Tibial nerve (tissue), 4 donors: ENCODE measurements around the gene ZC3H7B. TPM values are rescaled to one million over a fixed set of nuclear protein-coding genes. Genes with fewer than 3 reads are reported as not detected.
A peak's percentile ranks its signal among the peaks of the same experiment; 100 is the strongest.

Experiments used
- DNase-seq, 2 donors: peaks; one replicate each; pipeline ENCODE4 v3.0.0-alpha.2; 2019; ENCODE audit warnings: low spot score in 2 of 2
- H3K27ac ChIP-seq, 4 donors: fragments of 200-600 bp; sonication (generic) in 3 of 4; one replicate each; pipeline ENCODE4 v1.5.1; 2017 to 2019; ENCODE audit warnings: mild to moderate bottlenecking in 1 of 4
- H3K27me3 ChIP-seq, 2 donors: fragments of 200-600 bp; sonication (generic) in 1 of 2; one replicate each; pipeline versions ENCODE4 v1.5.1 to v1.6.0; 2017 to 2019
- H3K36me3 ChIP-seq, 3 donors: fragments of 200-600 bp; sonication (generic); one replicate each; pipeline ENCODE4 v1.5.1; 2018 to 2019
- H3K4me1 ChIP-seq, 4 donors: fragments of 200-600 bp; sonication (generic) in 3 of 4; one replicate each; pipeline ENCODE4 v1.5.1; 2017 to 2019
- H3K4me3 ChIP-seq, 4 donors: fragments of 200-600 bp; sonication (generic) in 3 of 4; one replicate each; pipeline ENCODE4 v1.5.1; 2017 to 2019; ENCODE audit warnings: mild to moderate bottlenecking in 1 of 4, moderate library complexity in 1 of 4
- H3K9me3 ChIP-seq, 4 donors: fragments of 200-600 bp; sonication (generic) in 3 of 4; one replicate each; pipeline ENCODE4 v1.5.1; 2017 to 2019
- CTCF ChIP-seq, 5 experiments: fragments of 200-600 bp in 3 of 5; fragments of 450-650 bp in 2 of 5; sonication (generic) in 3 of 5; IDR thresholded peaks; one replicate each; pipeline ENCODE4 v1.5.1; 2016 to 2019; ENCODE audit warnings: antibody characterized with exemption in 5 of 5, mild to moderate bottlenecking in 3 of 5, moderate library complexity in 2 of 5
- EP300 ChIP-seq, 2 donors: sonication (generic); formaldehyde crosslinking; IDR thresholded peaks; one replicate each; pipeline ENCODE4 v1.6.1; 2017; ENCODE audit warnings: antibody characterized with exemption in 2 of 2, mild to moderate bottlenecking in 1 of 2
- POLR2A ChIP-seq, 2 donors: fragments of 450-650 bp; IDR thresholded peaks; one replicate each; pipeline ENCODE4 v1.6.1; 2017; ENCODE audit warnings: antibody characterized with exemption in 2 of 2, mild to moderate bottlenecking in 2 of 2, moderate library complexity in 2 of 2
- WGBS, 2 donors: methylation state at CpG; one replicate each; pipeline ENCODE4 v1.1.5; 2018; 5-methylcytosine and 5-hydroxymethylcytosine counted together
- total RNA-seq, 4 donors: library from RNA; depleted of rRNA; stranded (reverse); fragments of >200 nt; gene quantifications; one replicate each; pipeline ENCODE4 v1.1.0, GENCODE V29; 2016

The ZC3H7B gene, protein sequence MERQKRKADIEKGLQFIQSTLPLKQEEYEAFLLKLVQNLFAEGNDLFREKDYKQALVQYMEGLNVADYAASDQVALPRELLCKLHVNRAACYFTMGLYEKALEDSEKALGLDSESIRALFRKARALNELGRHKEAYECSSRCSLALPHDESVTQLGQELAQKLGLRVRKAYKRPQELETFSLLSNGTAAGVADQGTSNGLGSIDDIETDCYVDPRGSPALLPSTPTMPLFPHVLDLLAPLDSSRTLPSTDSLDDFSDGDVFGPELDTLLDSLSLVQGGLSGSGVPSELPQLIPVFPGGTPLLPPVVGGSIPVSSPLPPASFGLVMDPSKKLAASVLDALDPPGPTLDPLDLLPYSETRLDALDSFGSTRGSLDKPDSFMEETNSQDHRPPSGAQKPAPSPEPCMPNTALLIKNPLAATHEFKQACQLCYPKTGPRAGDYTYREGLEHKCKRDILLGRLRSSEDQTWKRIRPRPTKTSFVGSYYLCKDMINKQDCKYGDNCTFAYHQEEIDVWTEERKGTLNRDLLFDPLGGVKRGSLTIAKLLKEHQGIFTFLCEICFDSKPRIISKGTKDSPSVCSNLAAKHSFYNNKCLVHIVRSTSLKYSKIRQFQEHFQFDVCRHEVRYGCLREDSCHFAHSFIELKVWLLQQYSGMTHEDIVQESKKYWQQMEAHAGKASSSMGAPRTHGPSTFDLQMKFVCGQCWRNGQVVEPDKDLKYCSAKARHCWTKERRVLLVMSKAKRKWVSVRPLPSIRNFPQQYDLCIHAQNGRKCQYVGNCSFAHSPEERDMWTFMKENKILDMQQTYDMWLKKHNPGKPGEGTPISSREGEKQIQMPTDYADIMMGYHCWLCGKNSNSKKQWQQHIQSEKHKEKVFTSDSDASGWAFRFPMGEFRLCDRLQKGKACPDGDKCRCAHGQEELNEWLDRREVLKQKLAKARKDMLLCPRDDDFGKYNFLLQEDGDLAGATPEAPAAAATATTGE
- total RNA-seq, result 10 to 100 TPM; 45.0 to 74.9 (median 57.9) TPM

DNA sequence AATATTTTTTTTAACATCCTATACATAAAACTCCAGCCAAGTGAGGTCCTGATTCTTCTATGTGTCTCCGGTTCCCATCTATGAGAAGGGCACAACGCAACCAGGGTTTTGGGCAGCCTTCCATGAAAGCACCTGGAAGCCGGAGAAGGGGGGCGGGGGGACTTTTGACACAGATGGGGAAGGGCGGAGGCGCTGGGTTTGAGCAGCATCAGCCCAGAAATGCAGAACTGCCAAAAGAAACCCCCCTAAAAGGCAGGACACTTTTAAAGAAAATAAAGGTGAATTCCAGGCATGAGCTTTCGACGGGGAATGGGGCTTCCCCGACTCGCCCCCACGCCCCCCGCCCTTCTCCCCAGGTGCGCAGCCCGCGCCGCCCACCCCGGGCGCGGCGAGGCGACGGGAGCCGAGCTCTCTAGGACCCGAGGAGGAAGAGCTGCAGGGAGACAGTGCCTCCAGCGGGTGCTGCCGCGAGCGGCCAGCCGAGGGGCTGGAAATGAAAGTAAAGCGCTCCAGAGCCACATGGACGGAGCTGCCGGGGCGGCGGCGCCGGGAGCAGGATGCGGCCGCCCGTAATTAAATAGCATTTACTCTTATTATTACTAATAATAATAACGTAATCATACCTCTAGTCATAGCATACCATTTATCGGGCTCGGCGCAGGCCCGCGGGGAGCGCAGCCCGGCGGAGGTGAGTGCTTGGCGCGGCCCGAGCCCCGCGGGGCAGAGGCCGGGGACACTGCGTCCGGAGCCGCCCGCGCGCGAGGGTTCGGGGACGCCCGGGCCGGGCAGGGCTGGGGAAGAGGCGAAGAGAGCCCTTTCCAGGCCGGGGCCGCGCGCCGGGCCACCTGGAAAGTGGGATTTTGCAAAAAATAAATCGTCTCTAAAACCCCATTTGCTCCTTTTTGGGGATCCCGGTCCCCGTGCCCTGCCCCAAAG, at the start of gene ZC3H7B:
Gene ZC3H7B, plus strand, starts transcription at position 441 of the 936 bp plus-strand sequence. CDS start 19,136 bp downstream, outside the sequence.
- peak; percentile 49 to 74 (median 58) for TF ChIP-seq CTCF (IDR thresholded peaks at IDR 0.05)
- TF ChIP-seq EP300 (IDR thresholded peaks at IDR 0.05), result peak; percentile 15 to 81
- TF ChIP-seq POLR2A (IDR thresholded peaks at IDR 0.05), result peak in 1 of 2 donors; percentile 50
- Histone ChIP-seq H3K4me1 (peaks cover 0 to 30% (median 5%) of the 10 kb centered on the region in 4 donors), H3K36me3 (no peaks in the 10 kb centered on the region), H3K27ac (peak within 1 kb of the TSS; percentile 80 to 95 (median 89)), H3K27me3 (no peaks in the 10 kb centered on the region), H3K4me3 (peak within 1 kb of the TSS; percentile 81 to 92 (median 84)), H3K9me3 (no peaks in the 10 kb centered on the region)
- WGBS, 2 donors, result 0% methylated on average over 42 to 73 of the region's 74 CpGs
- peak; percentile 57 to 58 for DNase-seq

DNA sequence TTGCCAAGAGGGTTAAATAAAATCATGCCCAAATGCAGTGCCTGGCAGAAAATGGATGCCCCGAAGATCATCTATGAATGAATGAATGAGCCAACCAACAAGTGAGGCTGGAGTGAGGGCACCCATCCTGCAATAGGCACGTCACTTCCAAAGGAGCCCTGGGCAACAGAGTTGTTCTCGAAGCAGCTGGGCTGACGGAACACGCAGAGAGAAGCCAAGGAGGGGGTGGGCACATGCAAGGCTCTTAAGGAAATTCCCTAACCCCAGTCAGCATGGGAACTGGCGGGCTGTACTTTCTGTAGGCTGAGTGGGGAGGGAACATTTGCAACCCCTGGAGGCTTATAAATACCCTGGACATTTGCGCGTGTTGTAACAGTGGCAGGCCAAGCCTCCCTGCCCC, 49.0 kb upstream of the ZC3H7B start:
- WGBS, 2 donors, result 89 to 93% methylated on average over 8 of the region's 8 CpGs
- no peak for DNase-seq
- Histone ChIP-seq H3K9me3 (no peaks in the 10 kb centered on the region), H3K27ac (no peak overlapping the region), H3K4me1 (no peaks in the 10 kb centered on the region), H3K4me3 (no peak overlapping the region), H3K36me3 (peaks cover 5 to 100% (median 47%) of the 10 kb centered on the region in 3 donors), H3K27me3 (no peaks in the 10 kb centered on the region)
- TF ChIP-seq EP300 (IDR thresholded peaks at IDR 0.05) (no peak), CTCF (IDR thresholded peaks at IDR 0.05) (no peak), POLR2A (IDR thresholded peaks at IDR 0.05) (no peak)

DNA sequence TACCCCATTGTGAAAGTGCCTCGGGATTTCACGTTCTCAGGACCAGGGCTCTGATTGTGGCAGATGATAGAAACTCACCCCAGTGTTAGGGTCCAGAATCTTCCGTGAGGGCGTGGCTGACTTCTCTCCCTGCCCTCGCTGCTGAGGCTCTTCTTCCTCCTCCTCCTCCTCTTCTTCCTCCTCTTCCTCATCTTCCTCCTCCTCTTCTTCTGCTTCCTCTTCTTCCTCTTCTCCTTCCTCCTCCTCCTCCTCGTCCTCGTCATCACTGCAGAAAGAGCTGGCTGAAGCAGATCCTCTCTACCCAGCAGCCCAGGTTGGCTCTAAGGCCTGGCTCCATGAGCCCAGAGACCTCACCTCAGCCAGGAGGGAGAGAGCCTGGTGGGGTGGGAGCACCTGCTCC, 47.1 kb upstream of the ZC3H7B start:
- Histone ChIP-seq H3K27ac (no peak overlapping the region), H3K4me3 (no peak overlapping the region), H3K27me3 (no peaks in the 10 kb centered on the region), H3K36me3 (peaks cover 5 to 100% (median 33%) of the 10 kb centered on the region in 3 donors), H3K4me1 (no peaks in the 10 kb centered on the region), H3K9me3 (no peaks in the 10 kb centered on the region)
- 89 to 92% methylated on average over 7 of the region's 7 CpGs for WGBS, 2 donors
- no peak for DNase-seq
- TF ChIP-seq CTCF (IDR thresholded peaks at IDR 0.05) (no peak), POLR2A (IDR thresholded peaks at IDR 0.05) (no peak), EP300 (IDR thresholded peaks at IDR 0.05) (no peak)

GRCh38 chr22:41256254-41257253, 44.8 kb upstream of the ZC3H7B start:
- Histone ChIP-seq H3K36me3 (peaks cover 5 to 100% (median 14%) of the 10 kb centered on the region in 3 donors), H3K9me3 (no peaks in the 10 kb centered on the region), H3K4me3 (no peak overlapping the region), H3K27ac (peak overlapping the region in 1 of 4 donors; percentile 9), H3K4me1 (no peaks in the 10 kb centered on the region), H3K27me3 (no peaks in the 10 kb centered on the region)
- 72 to 75% methylated on average over 12 to 20 of the region's 20 CpGs for WGBS, 2 donors
- TF ChIP-seq CTCF (IDR thresholded peaks at IDR 0.05) (no peak), POLR2A (IDR thresholded peaks at IDR 0.05) (no peak), EP300 (IDR thresholded peaks at IDR 0.05) (no peak)
- DNase-seq, result no peak
